AG09319 (cell line): ENCODE measurements around the gene TKFC.

Experiments used
- DNase-seq: peaks from one replicate; pipeline ENCODE4 v3.0.0-alpha.2; 2010; ENCODE audit warnings: low read depth; ENCODE audit errors: extremely low read depth
- TF ChIP-seq, protein P1 (sequence below): IDR thresholded peaks from 2 replicates; pipeline ENCODE4 v1.5.1; 2011; ENCODE audit warnings: low read depth, mild to moderate bottlenecking, inconsistent platforms, low read length, moderate library complexity

The TKFC gene

DNA sequence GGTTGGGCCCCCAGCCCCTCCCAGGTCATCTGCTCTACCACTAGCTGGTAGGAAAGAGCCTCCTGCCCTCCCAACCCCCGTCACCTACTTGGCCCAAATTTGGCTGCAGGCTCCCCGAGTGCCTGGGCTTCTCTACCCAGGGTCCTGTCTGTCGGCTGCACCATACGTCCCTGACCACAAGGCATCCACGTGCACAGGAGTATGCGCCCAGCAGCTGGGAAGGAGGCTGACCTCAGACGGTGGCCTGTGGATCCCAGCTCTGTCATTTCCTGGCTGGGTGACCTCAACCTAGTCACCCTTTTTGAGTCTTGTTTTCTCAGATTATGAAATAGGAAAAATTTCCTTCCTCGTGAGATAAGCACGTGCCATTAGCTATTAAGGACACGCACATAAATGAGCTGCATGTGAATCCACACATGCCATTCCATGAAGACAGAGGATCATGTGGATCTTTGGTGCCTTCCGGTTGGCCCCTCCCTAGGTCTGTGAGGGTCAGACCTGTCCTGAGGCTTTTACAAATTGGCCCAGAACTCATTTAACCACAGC is 15.0 kb downstream of the TKFC start:
- TF ChIP-seq, protein P1, sequence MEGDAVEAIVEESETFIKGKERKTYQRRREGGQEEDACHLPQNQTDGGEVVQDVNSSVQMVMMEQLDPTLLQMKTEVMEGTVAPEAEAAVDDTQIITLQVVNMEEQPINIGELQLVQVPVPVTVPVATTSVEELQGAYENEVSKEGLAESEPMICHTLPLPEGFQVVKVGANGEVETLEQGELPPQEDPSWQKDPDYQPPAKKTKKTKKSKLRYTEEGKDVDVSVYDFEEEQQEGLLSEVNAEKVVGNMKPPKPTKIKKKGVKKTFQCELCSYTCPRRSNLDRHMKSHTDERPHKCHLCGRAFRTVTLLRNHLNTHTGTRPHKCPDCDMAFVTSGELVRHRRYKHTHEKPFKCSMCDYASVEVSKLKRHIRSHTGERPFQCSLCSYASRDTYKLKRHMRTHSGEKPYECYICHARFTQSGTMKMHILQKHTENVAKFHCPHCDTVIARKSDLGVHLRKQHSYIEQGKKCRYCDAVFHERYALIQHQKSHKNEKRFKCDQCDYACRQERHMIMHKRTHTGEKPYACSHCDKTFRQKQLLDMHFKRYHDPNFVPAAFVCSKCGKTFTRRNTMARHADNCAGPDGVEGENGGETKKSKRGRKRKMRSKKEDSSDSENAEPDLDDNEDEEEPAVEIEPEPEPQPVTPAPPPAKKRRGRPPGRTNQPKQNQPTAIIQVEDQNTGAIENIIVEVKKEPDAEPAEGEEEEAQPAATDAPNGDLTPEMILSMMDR, result no peak
- DNase-seq, result no peak

DNA sequence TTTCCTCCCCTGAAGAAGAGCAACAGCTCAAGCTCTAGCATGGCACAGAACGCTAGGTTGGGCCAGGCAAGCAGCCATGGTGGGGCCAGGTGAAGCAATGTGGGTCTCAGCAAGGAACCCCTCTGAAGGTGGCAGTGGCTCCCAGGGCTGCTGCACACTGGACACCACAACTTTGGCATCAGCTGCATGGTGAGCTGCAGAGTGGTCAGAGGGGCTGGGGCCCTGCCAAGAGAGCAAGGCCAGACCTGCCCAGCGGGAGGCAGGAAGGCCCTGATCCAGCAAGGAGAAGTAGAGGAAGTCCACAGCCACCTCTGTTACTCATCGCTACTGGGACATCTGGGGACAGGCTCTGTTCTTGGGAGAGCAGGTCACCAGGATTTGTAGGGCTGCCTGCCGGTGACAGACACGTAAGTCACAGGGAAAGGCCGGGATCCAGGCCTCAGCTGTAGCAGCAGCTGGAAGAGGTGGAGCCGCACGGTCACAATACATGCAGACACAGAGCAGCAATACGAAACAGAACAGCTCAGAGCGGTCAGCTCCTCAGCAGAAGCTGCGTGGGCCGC is 16.2 kb downstream of the TKFC start:
- TF ChIP-seq, protein P1, result no peak
- no peak for DNase-seq

DNA sequence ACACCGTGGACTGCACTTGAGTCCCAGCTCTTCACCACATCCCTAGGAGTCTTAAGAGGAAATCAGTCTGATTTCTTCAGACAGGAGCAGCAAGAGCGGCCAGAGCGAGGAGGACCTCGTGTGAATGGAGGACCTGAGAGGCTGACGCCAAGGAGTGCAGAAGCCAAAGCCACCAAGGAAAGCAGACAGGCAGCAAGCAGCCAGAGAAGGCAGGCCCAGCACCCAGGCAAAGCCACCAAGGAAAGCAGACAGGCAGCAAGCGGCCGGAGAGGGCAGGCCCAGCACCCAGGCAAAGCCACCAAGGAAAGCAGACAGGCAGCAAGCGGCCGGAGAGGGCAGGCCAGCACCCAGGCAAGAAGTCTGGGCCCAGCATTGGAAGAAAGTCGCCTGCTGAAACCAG is 16.9 kb downstream of the TKFC start:
- DNase-seq, result no peak
- TF ChIP-seq, protein P1, result no peak

DNA sequence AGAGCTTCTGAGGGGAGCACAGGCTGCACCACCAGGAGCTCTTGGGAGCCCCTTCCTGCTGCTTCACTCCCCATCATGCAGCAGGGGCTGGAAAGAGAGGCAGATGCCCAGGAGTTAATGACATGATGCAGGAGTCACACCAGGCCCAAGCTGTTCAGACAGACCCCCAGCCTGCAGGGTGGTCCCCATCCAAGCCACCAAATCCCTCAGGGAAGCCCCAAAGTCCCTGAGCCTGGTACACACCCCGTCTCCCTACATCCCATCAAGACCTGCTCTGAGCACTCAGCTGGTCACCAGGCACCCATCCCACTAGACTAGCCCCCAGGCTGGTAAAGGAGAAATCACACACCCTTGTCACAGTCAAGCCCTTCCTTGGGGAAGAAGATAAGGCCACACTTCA is 17.3 kb downstream of the TKFC start:
- TF ChIP-seq, protein P1, result no peak
- DNase-seq, result no peak

DNA sequence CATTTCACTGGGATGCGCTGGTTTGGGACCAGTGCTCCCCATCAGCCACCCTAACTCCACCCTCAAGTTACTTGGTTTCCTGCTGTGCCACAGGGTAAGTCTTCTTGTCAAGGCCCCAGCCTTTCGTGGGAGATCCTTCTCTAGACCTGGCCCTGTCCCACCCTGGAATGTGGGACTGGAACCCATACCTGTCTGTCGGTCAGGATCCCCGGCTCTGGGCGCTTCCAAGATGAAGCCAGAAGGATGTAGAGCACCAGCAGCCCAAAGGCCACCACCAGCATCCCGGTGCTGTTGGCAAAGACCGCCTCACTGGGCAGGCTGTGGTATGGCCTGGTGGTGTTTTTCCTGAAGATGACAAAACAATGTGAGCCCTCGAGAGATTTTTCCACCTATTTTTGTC is 17.8 kb downstream of the TKFC start:
- no peak for DNase-seq
- TF ChIP-seq, protein P1, result no peak

DNA sequence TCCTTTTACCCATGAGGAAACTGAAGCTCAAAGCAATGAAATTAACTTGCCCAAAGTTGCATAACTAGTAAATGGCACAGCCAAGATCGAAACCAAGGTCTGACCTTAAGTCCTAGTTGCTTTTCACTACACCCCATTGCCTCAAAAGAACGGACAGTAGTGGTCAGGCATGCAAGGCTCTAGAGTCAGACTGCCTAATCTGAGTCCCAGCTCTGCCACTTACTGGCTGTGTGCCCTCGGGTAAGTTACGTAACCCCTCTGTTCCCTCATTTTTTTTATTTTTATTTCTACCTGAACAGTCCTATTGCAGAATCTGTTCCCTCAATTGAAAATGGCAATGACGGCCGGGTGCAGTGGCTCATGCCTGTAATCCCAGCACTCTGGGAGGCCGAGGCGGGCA is 19.0 kb downstream of the TKFC start:
- TF ChIP-seq, protein P1, result no peak
- DNase-seq, result no peak

DNA sequence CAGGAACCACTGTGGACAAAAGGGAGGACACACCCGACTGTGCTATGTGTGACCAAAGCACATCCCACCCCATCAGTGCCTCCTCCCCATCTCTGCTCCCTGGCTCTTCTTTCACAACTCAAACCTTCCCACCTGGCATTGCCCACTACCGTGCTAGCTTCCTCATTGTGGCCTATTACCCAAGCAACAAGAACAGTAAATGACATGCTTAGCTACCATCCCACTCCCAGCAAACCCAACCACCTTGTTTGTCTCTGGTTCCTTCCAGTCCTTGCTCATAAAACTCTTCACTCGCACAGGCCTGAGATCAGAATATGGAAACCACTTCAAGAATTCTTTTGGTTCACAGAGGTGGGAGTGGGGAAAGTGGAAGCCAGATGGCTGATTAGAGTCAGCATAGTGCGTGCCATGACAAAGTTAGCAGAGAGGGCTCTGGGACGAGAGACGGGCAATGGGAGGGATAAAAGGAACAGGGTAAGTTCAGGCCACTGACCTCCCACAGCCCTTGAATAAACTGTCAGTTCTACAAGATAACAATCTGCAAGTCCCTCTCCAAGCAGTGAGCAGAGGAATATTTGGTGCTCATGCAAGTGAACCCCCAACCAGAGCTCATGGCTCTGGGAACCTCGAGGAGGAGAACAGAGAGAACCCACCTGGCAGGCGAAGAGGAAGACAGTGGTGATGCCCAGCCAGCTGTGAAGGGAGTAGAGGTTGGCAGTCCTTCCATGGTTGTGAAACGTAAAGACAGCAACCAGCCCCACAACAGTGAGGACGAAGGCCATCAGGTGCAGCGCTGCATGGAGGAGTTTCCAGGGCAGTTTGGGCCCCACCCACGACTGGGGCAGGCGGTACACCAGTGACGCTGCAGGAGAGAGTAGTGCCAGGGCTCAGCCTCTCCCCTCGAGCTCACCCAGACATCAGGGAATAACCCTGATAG is 20.4 kb downstream of the TKFC start:
- DNase-seq, result no peak

More for the DNA sequence above, 20.4 kb downstream of the TKFC start:
- TF ChIP-seq, protein P1, result no peak
